Measurements from ENCODE around the gene IGSF9. TPM values are rescaled to one million over a fixed set of nuclear protein-coding genes. Genes with fewer than 3 reads are reported as not detected.

IGSF9 gene
- total RNA-seq, 2 experiments from 2014 or later: not detected

GRCh38 chr1:159928491-159929050 is 16.8 kb downstream of the IGSF9 start:
- Histone ChIP-seq H3K9me3 (ENCODE audit: control insufficient read depth in 1 of 2, insufficient read depth in 1 of 2, low read length in 2 of 2) (peaks cover 0 to 4% of the 10 kb centered on the region in 2 experiments), H3K36me3 (ENCODE audit: insufficient read depth, low read length) (no peaks in the 10 kb centered on the region), H3K27me3 (ENCODE audit: control insufficient read depth in 1 of 2, insufficient read depth in 2 of 2, low read length in 2 of 2) (no peaks in the 10 kb centered on the region), H3K27ac (ENCODE audit: low read depth in 1 of 2, low read length in 2 of 2) (no peak overlapping the region), H3K4me3 (ENCODE audit: low read length) (no peak overlapping the region), H3K4me1 (ENCODE audit: insufficient read depth, low read length) (peaks cover 18% of the 10 kb centered on the region)
- ChIA-PET POLR2A (no interaction called here), CTCF (no interaction called here)
- no peaks in the 10 kb centered on the region for H3K9me3 Mint-ChIP-seq
- no peak for TF ChIP-seq CTCF (IDR thresholded peaks at IDR 0.05)
- intact Hi-C loops (cut with DNase I, micrococcal nuclease): loop anchor here (5.0 to 10.0 kb wide), 5 partner anchors 74 to 356 kb away; partner anchors contain the start of genes DUSP23 (in 1 of the 2), IGSF8 (in 1 of the 2), PEX19 (in 1 of the 2) and PIGM (in 1 of the 2)
- H3K27ac Mint-ChIP-seq: no peak overlapping the region
- peaks cover 22% of the 10 kb centered on the region for H3K4me1 Mint-ChIP-seq (ENCODE audit: low read depth)
- H3K36me3 Mint-ChIP-seq (ENCODE audit: low read depth): peaks cover 20% of the 10 kb centered on the region
- no peak overlapping the region for H3K4me3 Mint-ChIP-seq
- ATAC-seq (ENCODE audit: poor library complexity) (no peak), DNase-seq (peak in 1 of 14 experiments; percentile 26)
- H3K27me3 Mint-ChIP-seq: no peaks in the 10 kb centered on the region

GRCh38 chr1:159927849-159928431 is 17.5 kb downstream of the IGSF9 start:
- Mint-ChIP-seq H3K36me3 (ENCODE audit: low read depth) (peaks cover 26% of the 10 kb centered on the region), H3K27ac (no peak overlapping the region), H3K4me1 (ENCODE audit: low read depth) (peaks cover 22% of the 10 kb centered on the region), H3K4me3 (no peak overlapping the region), H3K9me3 (no peaks in the 10 kb centered on the region), H3K27me3 (no peaks in the 10 kb centered on the region)
- ChIA-PET CTCF (no interaction called here), POLR2A (interaction anchor here (0.6 kb wide), 1 partner anchor 27 kb away, joined by 4 read pairs; no protein-coding TSS in a partner anchor)
- TF ChIP-seq CTCF (IDR thresholded peaks at IDR 0.05): no peak
- Histone ChIP-seq H3K27me3 (ENCODE audit: control insufficient read depth in 1 of 2, insufficient read depth in 2 of 2, low read length in 2 of 2) (no peaks in the 10 kb centered on the region), H3K27ac (ENCODE audit: low read depth in 1 of 2, low read length in 2 of 2) (no peak overlapping the region), H3K9me3 (ENCODE audit: control insufficient read depth in 1 of 2, insufficient read depth in 1 of 2, low read length in 2 of 2) (peaks cover 0 to 4% of the 10 kb centered on the region in 2 experiments), H3K36me3 (ENCODE audit: insufficient read depth, low read length) (peaks cover 3% of the 10 kb centered on the region), H3K4me3 (ENCODE audit: low read length) (no peak overlapping the region), H3K4me1 (ENCODE audit: insufficient read depth, low read length) (peaks cover 24% of the 10 kb centered on the region)
- peak in 1 of 14 experiments; percentile 31 for DNase-seq
- ATAC-seq (ENCODE audit: poor library complexity): no peak
- intact Hi-C loops (cut with DNase I, micrococcal nuclease): loop anchor here (5.0 to 10.0 kb wide), 5 partner anchors 73 to 357 kb away; partner anchors contain the start of genes DUSP23 (in 1 of the 2), IGSF8 (in 1 of the 2), PEX19 (in 1 of the 2) and PIGM (in 1 of the 2)

GRCh38 chr1:159927211-159927848 is 18.1 kb downstream of the IGSF9 start:
- ATAC-seq (ENCODE audit: poor library complexity) (no peak), DNase-seq (peak in 1 of 14 experiments; percentile 22)
- peaks cover 24% of the 10 kb centered on the region for H3K4me1 Mint-ChIP-seq (ENCODE audit: low read depth)
- CTCF ChIA-PET: no interaction called here
- intact Hi-C loops (cut with DNase I, micrococcal nuclease): loop anchor here (5.0 to 10.0 kb wide), 5 partner anchors 73 to 357 kb away; partner anchors contain the start of genes DUSP23 (in 1 of the 2), IGSF8 (in 1 of the 2), PEX19 (in 1 of the 2) and PIGM (in 1 of the 2)
- no peak for TF ChIP-seq CTCF (IDR thresholded peaks at IDR 0.05)
- Histone ChIP-seq H3K4me1 (ENCODE audit: insufficient read depth, low read length) (peaks cover 30% of the 10 kb centered on the region), H3K4me3 (ENCODE audit: low read length) (no peak overlapping the region), H3K36me3 (ENCODE audit: insufficient read depth, low read length) (peaks cover 9% of the 10 kb centered on the region), H3K27ac (ENCODE audit: low read depth in 1 of 2, low read length in 2 of 2) (no peak overlapping the region), H3K27me3 (ENCODE audit: control insufficient read depth in 1 of 2, insufficient read depth in 2 of 2, low read length in 2 of 2) (no peaks in the 10 kb centered on the region), H3K9me3 (ENCODE audit: control insufficient read depth in 1 of 2, insufficient read depth in 1 of 2, low read length in 2 of 2) (peaks cover 0 to 4% of the 10 kb centered on the region in 2 experiments)
- peak overlapping the region; percentile 94 for H3K27ac Mint-ChIP-seq
- no peaks in the 10 kb centered on the region for H3K9me3 Mint-ChIP-seq
- no peaks in the 10 kb centered on the region for H3K27me3 Mint-ChIP-seq
- POLR2A ChIA-PET: interaction anchor here (0.6 kb wide), 1 partner anchor 28 kb away, joined by 4 read pairs; no protein-coding TSS in a partner anchor
- peak overlapping the region; percentile 94 for H3K4me3 Mint-ChIP-seq
- peaks cover 29% of the 10 kb centered on the region for H3K36me3 Mint-ChIP-seq (ENCODE audit: low read depth)
